ENCODE results near the gene C1orf167.

C1orf167 gene

GRCh38 chr1:11837767-11838348, 75.9 kb downstream of the C1orf167 start:
- no peak for DNase-seq

GRCh38 chr1:11838349-11839272, 76.6 kb downstream of the C1orf167 start:
- peak; percentile 89 for DNase-seq
